Erythroblast (primary cell): Measurements from ENCODE around the gene WIPF3.

Experiments
- GATA1 ChIP-seq: IDR thresholded peaks from 2 replicates; pipeline ENCODE4 v1.6.1; 2011; ENCODE audit warnings: low read depth, mild to moderate bottlenecking, control low read depth, low read length, moderate library complexity
- POLR2A ChIP-seq: IDR thresholded peaks from 2 replicates; pipeline ENCODE4 v1.6.1; 2011; ENCODE audit warnings: mild to moderate bottlenecking, low read length

DNA sequence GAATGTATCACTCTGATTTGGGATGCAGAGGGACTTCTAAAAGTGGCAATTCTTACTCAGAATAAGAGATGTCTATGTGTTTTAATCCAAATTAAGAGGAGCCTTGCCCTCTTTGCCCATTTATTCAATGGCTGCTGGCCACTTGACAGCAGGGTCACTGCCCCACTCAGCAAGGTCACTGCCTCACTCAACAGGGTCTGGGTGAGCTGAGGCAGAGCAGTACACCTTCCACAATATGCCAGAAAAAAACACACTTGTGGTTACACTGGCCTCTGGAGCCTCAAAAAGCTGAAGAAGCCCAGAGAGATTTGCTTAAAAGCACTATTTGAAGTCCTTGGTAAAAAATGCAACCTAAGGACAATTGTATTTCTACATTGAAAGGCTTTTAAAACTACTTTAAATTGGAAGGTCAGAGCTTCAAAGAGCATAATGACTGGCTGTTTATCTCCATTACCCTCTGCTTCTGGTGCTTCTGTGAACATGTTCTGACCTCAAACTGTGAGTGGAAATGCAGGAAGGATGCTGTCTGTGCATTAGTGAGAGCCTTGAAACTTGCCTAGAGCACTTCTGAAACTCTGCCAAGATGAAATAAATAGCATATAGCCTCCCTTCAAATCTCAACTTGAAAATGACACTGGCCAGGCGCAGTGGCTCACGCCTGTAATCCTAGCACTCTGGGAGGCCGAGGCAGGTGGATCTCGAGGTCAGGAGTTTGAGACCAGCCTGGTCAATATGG is 35.1 kb upstream of the WIPF3 start:
- TF ChIP-seq POLR2A: no peak
- TF ChIP-seq GATA1: no peak
